HG02885 (cell line): ENCODE data around the gene SRP9.
"Not testable (repeated sequence)": the region's sequence is repeated elsewhere in the genome, so short reads cannot be mapped to it uniquely, and the experiment has no call there.

Experiments
- ATAC-seq: cut with Tn5 transposase; IDR thresholded peaks from one replicate; pipeline ENCODE4 v1.9.1; 2021; ENCODE audit warnings: mild to moderate bottlenecking; ENCODE audit not compliant: unreplicated experiment, poor library complexity

The SRP9 gene

DNA sequence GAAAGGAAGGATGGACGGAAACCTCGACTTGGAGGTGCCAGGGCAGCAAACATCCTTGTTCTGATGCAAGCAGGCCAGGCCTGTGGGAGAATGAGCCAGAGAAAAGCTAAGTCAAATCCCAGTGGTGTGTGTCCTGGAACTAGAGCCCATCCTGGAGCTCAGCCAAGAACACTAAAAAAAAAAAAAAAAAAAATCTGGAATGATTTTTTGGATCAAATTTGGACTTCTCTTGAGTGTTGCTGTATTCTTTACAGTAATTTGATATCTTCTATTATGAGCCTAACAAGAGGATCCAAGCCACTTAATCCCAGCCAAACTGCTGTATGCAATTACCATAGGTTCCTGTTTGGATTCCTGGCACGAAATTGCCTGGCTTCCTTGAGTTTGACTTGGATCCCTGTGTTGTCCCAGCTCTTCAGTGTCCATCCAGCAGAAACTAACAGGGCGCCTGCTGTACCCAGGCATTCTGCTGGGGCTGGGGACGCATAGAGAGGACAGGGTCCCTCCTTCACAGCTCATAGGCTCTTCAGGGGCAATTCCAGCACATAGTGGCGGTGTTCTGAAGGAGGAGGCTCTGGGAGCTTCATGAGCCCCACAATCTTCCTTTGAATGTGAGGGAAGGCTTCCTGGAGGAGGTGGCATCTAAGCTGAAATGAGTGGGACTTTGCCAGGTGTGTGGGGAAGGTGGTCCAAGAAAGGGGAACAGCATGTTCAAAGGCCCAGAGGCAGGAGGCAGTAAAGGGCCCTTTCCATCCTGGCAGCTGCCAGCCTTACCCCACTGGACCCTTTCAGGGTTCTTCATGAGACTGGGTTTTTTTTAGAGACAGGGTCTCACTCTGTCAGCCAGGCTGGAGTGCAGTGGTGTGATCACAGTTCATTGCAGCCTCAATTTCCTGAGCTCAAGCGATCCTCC is 57.0 kb downstream of the SRP9 start:
- ATAC-seq = no peak

DNA sequence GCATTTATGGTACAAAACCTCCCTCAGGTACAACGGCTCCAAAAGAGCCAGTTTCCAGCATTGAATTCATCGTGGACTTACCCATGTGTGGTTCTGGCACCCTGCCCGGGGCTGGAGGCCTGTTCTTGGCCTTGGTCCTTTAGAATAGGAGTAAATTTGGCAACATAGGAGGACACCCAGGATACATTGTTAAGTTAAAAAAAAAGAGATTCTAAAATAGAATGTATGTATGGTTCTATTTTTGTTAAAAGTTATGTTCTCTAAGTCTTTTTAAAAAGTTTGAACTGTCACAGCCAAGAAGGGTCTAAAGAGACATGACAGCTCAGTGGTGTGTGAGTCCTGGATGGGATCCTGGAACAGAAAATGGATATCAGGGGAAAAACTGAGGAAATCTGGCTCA is 58.2 kb downstream of the SRP9 start:
- ATAC-seq = no peak

DNA sequence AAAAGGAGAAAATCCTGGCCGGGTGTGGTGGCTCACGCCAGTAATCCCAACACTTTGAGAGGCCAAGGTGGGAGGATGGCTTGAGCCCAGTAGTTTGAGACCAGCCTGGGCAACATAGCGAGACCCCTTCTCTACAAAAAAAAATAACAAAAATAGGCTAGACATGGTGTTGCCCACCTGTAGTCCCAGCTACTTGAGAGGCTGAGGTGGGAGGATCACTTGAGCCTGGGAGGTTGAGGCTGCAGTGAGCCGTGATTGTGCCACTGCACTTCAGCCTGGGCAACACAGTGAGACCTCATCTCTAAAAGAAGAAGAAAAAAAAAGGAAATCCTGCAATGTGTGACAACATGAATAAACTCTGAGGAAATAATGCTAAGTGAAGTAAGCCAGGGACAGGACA is 58.7 kb downstream of the SRP9 start:
- not testable (repeated sequence) for ATAC-seq

DNA sequence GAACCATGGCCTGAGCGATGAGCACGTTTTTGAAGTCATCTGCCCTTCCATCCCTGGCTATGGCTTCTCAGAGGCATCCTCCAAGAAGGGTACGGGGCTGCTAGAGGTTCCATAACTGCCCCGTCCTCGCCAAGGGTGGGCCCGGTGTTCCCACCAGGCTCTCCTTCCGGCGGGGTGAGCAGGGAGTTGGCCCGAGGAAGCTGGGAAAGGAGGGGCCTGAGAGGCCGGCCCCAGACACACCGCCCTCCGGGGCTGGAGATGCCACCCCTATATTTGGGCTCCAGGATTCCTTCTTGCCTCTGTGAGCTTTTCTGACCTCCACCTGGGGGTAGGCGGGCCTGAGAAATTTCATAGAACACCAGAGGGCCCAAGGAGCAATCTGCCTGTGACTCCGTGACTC is 61.2 kb downstream of the SRP9 start:
- no peak for ATAC-seq
